Mucosa of rectum (tissue), 2 donors: ENCODE measurements around the gene SPRING1.

Experiments
- H3K27ac ChIP-seq, 2 donors: one replicate each; pipeline ENCODE4 v1.7.0; 2013; ENCODE audit warnings: inconsistent platforms in 2 of 2, low read depth in 2 of 2, low read length in 2 of 2
- H3K27me3 ChIP-seq, 2 donors: one replicate each; pipeline ENCODE4 v1.7.0; 2013; ENCODE audit warnings: low read length in 2 of 2; ENCODE audit not compliant: control insufficient read depth in 2 of 2, insufficient read depth in 2 of 2
- H3K36me3 ChIP-seq, 2 donors: one replicate each; pipeline ENCODE4 v1.7.0; 2013; ENCODE audit warnings: low read length in 2 of 2; ENCODE audit not compliant: control insufficient read depth in 2 of 2, insufficient read depth in 2 of 2
- H3K4me1 ChIP-seq, 2 donors: one replicate each; pipeline ENCODE4 v1.7.0; 2013; ENCODE audit warnings: low read length in 2 of 2, mild to moderate bottlenecking in 1 of 2; ENCODE audit not compliant: control insufficient read depth in 2 of 2, insufficient read depth in 2 of 2
- H3K4me3 ChIP-seq, 2 donors: one replicate each; pipeline ENCODE4 v1.7.0; 2013; ENCODE audit warnings: low read length in 2 of 2
- H3K9ac ChIP-seq, 2 donors: one replicate each; pipeline ENCODE4 v1.7.0; 2013; ENCODE audit warnings: low read length in 2 of 2, low read depth in 1 of 2, mild to moderate bottlenecking in 1 of 2
- H3K9me3 ChIP-seq, 2 donors: one replicate each; pipeline ENCODE4 v1.7.0; 2013; ENCODE audit warnings: low read length in 2 of 2; ENCODE audit not compliant: control insufficient read depth in 2 of 2
- donor health status: healthy.
- donor health status: Normal muscosa, but diverticular disease.

Gene SPRING1

DNA sequence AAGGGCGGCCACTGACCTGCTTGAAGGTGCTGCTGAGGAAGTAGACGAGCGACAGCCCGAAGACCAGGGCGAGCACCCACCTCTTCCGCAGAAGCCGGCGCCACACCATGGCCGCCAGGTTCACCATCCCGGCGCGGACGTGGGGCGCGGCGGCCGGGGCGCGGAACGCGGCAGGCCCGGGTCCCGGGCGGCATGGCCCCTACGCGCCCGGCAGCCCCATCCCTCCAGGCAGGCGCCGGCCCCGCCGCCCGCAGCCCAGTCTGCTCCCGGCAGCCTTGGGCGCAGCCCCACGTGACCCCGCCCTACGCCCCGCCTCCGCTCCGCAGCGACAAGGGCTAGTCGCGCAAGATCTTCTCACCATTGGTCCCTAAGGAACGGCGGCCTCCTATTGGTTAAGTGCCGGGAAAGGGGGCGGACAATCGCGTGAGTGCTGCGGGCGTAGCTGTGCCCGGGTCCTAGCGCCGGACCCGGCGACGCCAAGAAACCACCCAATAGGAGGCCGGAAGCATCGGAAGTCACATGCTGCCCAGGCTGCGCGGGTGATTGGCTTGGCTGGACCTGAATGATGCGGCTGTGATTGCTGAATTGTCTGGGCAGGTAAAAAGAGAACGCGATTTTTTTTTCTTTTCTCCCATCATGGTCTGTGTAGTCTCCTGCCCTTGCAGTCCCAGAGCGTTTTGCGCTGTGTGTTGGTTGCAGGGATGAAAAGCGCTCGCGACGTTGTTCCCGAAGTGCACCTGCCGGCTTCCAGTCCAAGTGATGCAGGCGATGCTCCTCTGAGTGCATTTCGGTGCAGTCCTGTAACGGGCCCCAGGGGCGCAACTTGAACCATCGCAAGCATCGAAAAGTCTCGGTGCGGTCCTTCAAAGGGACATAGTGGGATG is at the start of gene SPRING1, which contains the start of gene RNFT2:
Gene SPRING1, minus strand, starts transcription at position 296 of the 884 bp plus-strand sequence. Its CDS starts 169 bp downstream, at position 127.
Gene RNFT2, plus strand, starts transcription at position 542 of the 884 bp plus-strand sequence. CDS start 2,183 bp downstream, outside the sequence.
- Histone ChIP-seq H3K9ac (peak within 1 kb of the TSS; percentile 87 to 95), H3K9me3 (no peaks in the 10 kb centered on the region), H3K27me3 (no peaks in the 10 kb centered on the region), H3K27ac (peak within 1 kb of the TSS; percentile 73 to 74), H3K4me3 (peak within 1 kb of the TSS; percentile 97), H3K36me3 (peaks cover 11 to 14% of the 10 kb centered on the region in 2 donors), H3K4me1 (peaks cover 6 to 13% of the 10 kb centered on the region in 2 donors)

- no peaks in the 10 kb centered on the region for H3K36me3 ChIP-seq
- no peak overlapping the region for H3K9ac ChIP-seq
Measured at GRCh38 chr12:116784238-116784612, 46.4 kb upstream of the SPRING1 start.

GRCh38 chr12:116783525-116784237 is 45.8 kb upstream of the SPRING1 start:
- no peaks in the 10 kb centered on the region for H3K27me3 ChIP-seq
- no peak overlapping the region for H3K9ac ChIP-seq
- no peaks in the 10 kb centered on the region for H3K36me3 ChIP-seq
- no peak overlapping the region for H3K4me3 ChIP-seq
- no peak overlapping the region for H3K27ac ChIP-seq
- no peaks in the 10 kb centered on the region for H3K9me3 ChIP-seq
- H3K4me1 ChIP-seq = no peaks in the 10 kb centered on the region

More at GRCh38 chr12:116784238-116784612, 46.4 kb upstream of the SPRING1 start:
- no peaks in the 10 kb centered on the region for H3K27me3 ChIP-seq
- H3K27ac ChIP-seq = no peak overlapping the region
- no peaks in the 10 kb centered on the region for H3K9me3 ChIP-seq
- no peak overlapping the region for H3K4me3 ChIP-seq
- H3K4me1 ChIP-seq = no peaks in the 10 kb centered on the region

GRCh38 chr12:116780942-116781341 is 43.1 kb upstream of the SPRING1 start:
- H3K27me3 ChIP-seq = no peaks in the 10 kb centered on the region
- H3K9me3 ChIP-seq = no peaks in the 10 kb centered on the region
- H3K27ac ChIP-seq = no peak overlapping the region
- no peak overlapping the region for H3K9ac ChIP-seq
- no peaks in the 10 kb centered on the region for H3K4me1 ChIP-seq
- no peak overlapping the region for H3K4me3 ChIP-seq
- H3K36me3 ChIP-seq = no peaks in the 10 kb centered on the region

- Histone ChIP-seq H3K9ac (no peak overlapping the region), H3K9me3 (no peaks in the 10 kb centered on the region), H3K27me3 (no peaks in the 10 kb centered on the region), H3K4me3 (no peak overlapping the region), H3K4me1 (no peaks in the 10 kb centered on the region), H3K27ac (no peak overlapping the region), H3K36me3 (no peaks in the 10 kb centered on the region)
Measured at GRCh38 chr12:116779597-116779996, 41.7 kb upstream of the SPRING1 start.

GRCh38 chr12:116777245-116777644 is 39.4 kb upstream of the SPRING1 start:
- H3K36me3 ChIP-seq = no peaks in the 10 kb centered on the region
- no peaks in the 10 kb centered on the region for H3K27me3 ChIP-seq
- H3K4me3 ChIP-seq = no peak overlapping the region
- H3K27ac ChIP-seq = no peak overlapping the region
- H3K9ac ChIP-seq = no peak overlapping the region
- H3K9me3 ChIP-seq = no peaks in the 10 kb centered on the region
- H3K4me1 ChIP-seq = no peaks in the 10 kb centered on the region

- H3K9me3 ChIP-seq = no peaks in the 10 kb centered on the region
- H3K4me1 ChIP-seq = no peaks in the 10 kb centered on the region
- no peak overlapping the region for H3K27ac ChIP-seq
- no peaks in the 10 kb centered on the region for H3K36me3 ChIP-seq
- no peak overlapping the region for H3K4me3 ChIP-seq
- no peaks in the 10 kb centered on the region for H3K27me3 ChIP-seq
- no peak overlapping the region for H3K9ac ChIP-seq
Measured at GRCh38 chr12:116774020-116774419, 36.2 kb upstream of the SPRING1 start.

GRCh38 chr12:116773276-116773731 is 35.4 kb upstream of the SPRING1 start:
- Histone ChIP-seq H3K4me1 (no peaks in the 10 kb centered on the region), H3K36me3 (no peaks in the 10 kb centered on the region), H3K9me3 (no peaks in the 10 kb centered on the region), H3K27ac (no peak overlapping the region), H3K9ac (no peak overlapping the region), H3K4me3 (no peak overlapping the region), H3K27me3 (no peaks in the 10 kb centered on the region)

DNA sequence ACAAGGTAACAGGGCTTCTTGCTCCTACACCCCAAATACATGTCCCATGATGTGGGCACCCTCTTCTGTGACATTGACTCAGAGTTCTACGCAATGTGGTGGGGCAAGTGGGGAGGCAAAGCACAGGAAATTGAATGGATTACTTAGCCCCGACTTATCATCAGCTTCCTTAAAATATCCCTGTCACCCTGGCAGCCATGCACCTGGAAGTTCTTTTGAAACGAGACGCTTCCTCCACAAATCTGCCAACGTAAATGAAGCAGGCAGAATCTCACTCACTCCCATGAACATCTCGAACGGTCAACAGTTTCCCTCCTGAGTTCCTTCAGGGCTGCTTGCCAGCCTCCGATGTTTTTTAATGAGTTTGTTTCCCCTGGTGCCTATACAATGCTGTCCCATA is 33.8 kb upstream of the SPRING1 start:
- Histone ChIP-seq H3K36me3 (no peaks in the 10 kb centered on the region), H3K9me3 (no peaks in the 10 kb centered on the region), H3K27ac (no peak overlapping the region), H3K4me3 (no peak overlapping the region), H3K9ac (no peak overlapping the region), H3K27me3 (no peaks in the 10 kb centered on the region), H3K4me1 (no peaks in the 10 kb centered on the region)

- no peaks in the 10 kb centered on the region for H3K36me3 ChIP-seq
- no peak overlapping the region for H3K4me3 ChIP-seq
- H3K27ac ChIP-seq = no peak overlapping the region
- H3K9ac ChIP-seq = no peak overlapping the region
- H3K4me1 ChIP-seq = no peaks in the 10 kb centered on the region
- no peaks in the 10 kb centered on the region for H3K9me3 ChIP-seq
- no peaks in the 10 kb centered on the region for H3K27me3 ChIP-seq
Measured at GRCh38 chr12:116766746-116767145, 28.9 kb upstream of the SPRING1 start.
